GM18505 (cell line): ENCODE measurements around the gene MAFB.
A peak's percentile ranks its signal among the peaks of the same experiment; 100 is the strongest.
"Not testable (repeated sequence)": the region's sequence is repeated elsewhere in the genome, so short reads cannot be mapped to it uniquely, and the experiment has no call there.

Experiments used
- ATAC-seq: cut with Tn5 transposase; IDR thresholded peaks from one replicate; pipeline ENCODE4 v1.9.1; 2021; ENCODE audit not compliant: unreplicated experiment
- POLR2A ChIP-seq: IDR thresholded peaks from 4 replicates; pipeline ENCODE4 v1.6.1; 2011; ENCODE audit warnings: borderline replicate concordance; ENCODE audit not compliant: insufficient read depth, insufficient read length; ENCODE audit errors: extremely low read depth

MAFB gene

GRCh38 chr20:40689100-40689942 lies at the start of gene MAFB:
TSS of gene MAFB (minus strand) at chr20:40689236. CDS start at chr20:40688850, 386 bp downstream.
- peak; percentile 46 for ATAC-seq
- TF ChIP-seq POLR2A: no peak

- ATAC-seq: not testable (repeated sequence)
Observed at GRCh38 chr20:40736468-40736867, 47.4 kb upstream of the MAFB start.

- no peak for TF ChIP-seq POLR2A
- no peak for ATAC-seq
Observed at GRCh38 chr20:40728996-40729395, 40.0 kb upstream of the MAFB start.

- TF ChIP-seq POLR2A: no peak
- no peak for ATAC-seq
Observed at GRCh38 chr20:40728470-40728869, 39.4 kb upstream of the MAFB start.

- no peak for TF ChIP-seq POLR2A
- ATAC-seq: no peak
Observed at GRCh38 chr20:40727960-40728359, 38.9 kb upstream of the MAFB start.

- TF ChIP-seq POLR2A: no peak
- ATAC-seq: no peak
Observed at GRCh38 chr20:40726776-40727175, 37.7 kb upstream of the MAFB start.

- no peak for ATAC-seq
- no peak for TF ChIP-seq POLR2A
Observed at GRCh38 chr20:40724566-40724965, 35.5 kb upstream of the MAFB start.

- TF ChIP-seq POLR2A: no peak
- no peak for ATAC-seq
Observed at GRCh38 chr20:40720826-40721225, 31.8 kb upstream of the MAFB start.

- no peak for TF ChIP-seq POLR2A
- no peak for ATAC-seq
Observed at GRCh38 chr20:40720099-40720498, 31.1 kb upstream of the MAFB start.

GRCh38 chr20:40718982-40719729 lies 30.1 kb upstream of the MAFB start:
- no peak for TF ChIP-seq POLR2A
- ATAC-seq: no peak

GRCh38 chr20:40718214-40718977 lies 29.4 kb upstream of the MAFB start:
- ATAC-seq: no peak
- no peak for TF ChIP-seq POLR2A

- ATAC-seq: no peak
- TF ChIP-seq POLR2A: no peak
Observed at GRCh38 chr20:40717343-40717865, 28.4 kb upstream of the MAFB start.

- no peak for TF ChIP-seq POLR2A
- ATAC-seq: no peak
Observed at GRCh38 chr20:40715491-40715890, 26.5 kb upstream of the MAFB start.
